ENCODE data around the gene LRSAM1.
A peak's percentile ranks its signal among the peaks of the same experiment; 100 is the strongest.

Gene LRSAM1

GRCh38 chr9:127450830-127451607 lies at the start of gene LRSAM1, which contains the start of gene RPL12:
Gene LRSAM1 (plus strand): TSS chr9:127451510. CDS start chr9:127454528, 3,018 bp downstream.
Gene RPL12 (minus strand): TSS chr9:127451406. CDS start chr9:127451317, 89 bp downstream.
- DNase-seq (ENCODE audit: low spot score) = peak; percentile 96

- no peak for DNase-seq (ENCODE audit: low spot score)
Measured at GRCh38 chr9:127402401-127403090, 48.8 kb upstream of the LRSAM1 start.

GRCh38 chr9:127403507-127404192 lies 47.7 kb upstream of the LRSAM1 start:
- DNase-seq (ENCODE audit: low spot score) = no peak

- DNase-seq (ENCODE audit: low spot score) = no peak
Measured at GRCh38 chr9:127404631-127405030, 46.7 kb upstream of the LRSAM1 start.

- no peak for DNase-seq (ENCODE audit: low spot score)
Measured at GRCh38 chr9:127405344-127406125, 45.8 kb upstream of the LRSAM1 start.

- DNase-seq (ENCODE audit: low spot score) = no peak
Measured at GRCh38 chr9:127406799-127407491, 44.4 kb upstream of the LRSAM1 start.

GRCh38 chr9:127407492-127407843 lies 43.8 kb upstream of the LRSAM1 start:
- DNase-seq (ENCODE audit: low spot score) = no peak

GRCh38 chr9:127411122-127411521 lies 40.2 kb upstream of the LRSAM1 start:
- DNase-seq (ENCODE audit: low spot score) = no peak

GRCh38 chr9:127415141-127415540 lies 36.2 kb upstream of the LRSAM1 start:
- DNase-seq (ENCODE audit: low spot score) = no peak

GRCh38 chr9:127415657-127416056 lies 35.7 kb upstream of the LRSAM1 start:
- DNase-seq (ENCODE audit: low spot score) = no peak

- DNase-seq (ENCODE audit: low spot score) = no peak
Measured at GRCh38 chr9:127417131-127418036, 33.9 kb upstream of the LRSAM1 start.

- DNase-seq (ENCODE audit: low spot score) = peak; percentile 70
Measured at GRCh38 chr9:127418037-127418471, 33.3 kb upstream of the LRSAM1 start.

GRCh38 chr9:127419348-127419747 lies 32.0 kb upstream of the LRSAM1 start:
- no peak for DNase-seq (ENCODE audit: low spot score)

- no peak for DNase-seq (ENCODE audit: low spot score)
Measured at GRCh38 chr9:127421057-127421456, 30.3 kb upstream of the LRSAM1 start.

GRCh38 chr9:127422133-127422782 lies 29.1 kb upstream of the LRSAM1 start:
- DNase-seq (ENCODE audit: low spot score) = no peak

- DNase-seq (ENCODE audit: low spot score) = no peak
Measured at GRCh38 chr9:127422787-127423186, 28.5 kb upstream of the LRSAM1 start.

- DNase-seq (ENCODE audit: low spot score) = no peak
Measured at GRCh38 chr9:127423476-127423933, 27.8 kb upstream of the LRSAM1 start.

GRCh38 chr9:127423934-127424675 lies 27.2 kb upstream of the LRSAM1 start, which contains the start of gene ZNF79:
Gene ZNF79 (plus strand): TSS chr9:127424382. CDS start chr9:127424788, 406 bp downstream.
- DNase-seq (ENCODE audit: low spot score) = peak; percentile 94

GRCh38 chr9:127424676-127424999 lies 26.7 kb upstream of the LRSAM1 start:
- DNase-seq (ENCODE audit: low spot score) = peak; percentile 51

All from NAMALWA (cell line).